ENCODE measurements around the gene KIAA1671. TPM values are rescaled to one million over a fixed set of nuclear protein-coding genes. Genes with fewer than 3 reads are reported as not detected.

KIAA1671 gene
- total and polyA plus RNA-seq, 9 of the 15 experiments (the other 6 are each of a cell fraction or from before 2014, with no cell fraction given) = under 0.01 to 0.11 (median 0.02) TPM; not detected in 5

- TF ChIP-seq USF1 (CRISPR knock-in tag; IDR thresholded peaks at IDR 0.05) = no peak
- TF ChIP-seq NCOR1 (IDR thresholded peaks at IDR 0.05) = no peak
- TF ChIP-seq HEY1 (CRISPR knock-in tag; IDR thresholded peaks at IDR 0.05; ENCODE audit: borderline replicate concordance) = no peak
- no peak for TF ChIP-seq ZBTB9 (CRISPR knock-in tag; IDR thresholded peaks at IDR 0.05)
Measured at GRCh38 chr22:25113316-25113721, 160.8 kb downstream of the KIAA1671 start (continued).

GRCh38 chr22:25114369-25115362, 162.2 kb downstream of the KIAA1671 start:
- Histone ChIP-seq H3K9ac (ENCODE audit: insufficient read depth in 1 of 2, low read depth in 2 of 2, low read length in 2 of 2) (no peak overlapping the region), H3K4me2 (ENCODE audit: insufficient read depth, low read length) (no peak overlapping the region), H2AFZ (ENCODE audit: low read depth, low read length) (no peak overlapping the region), H3K36me3 (ENCODE audit: control insufficient read depth, insufficient read depth, low read length) (no peaks in the 10 kb centered on the region), H3K9me1 (ENCODE audit: control insufficient read depth, insufficient read depth, low read length) (no peaks in the 10 kb centered on the region), H4K20me1 (replicated peaks; ENCODE audit: control insufficient read depth, insufficient read depth, low read length) (peaks cover 7% of the 10 kb centered on the region), H3K27me3 (ENCODE audit: control insufficient read depth in 2 of 2, insufficient read depth in 2 of 2, low read length in 2 of 2) (peaks cover 7 to 32% of the 10 kb centered on the region in 2 experiments; a peak in 4 of 5 replicates), H3K9me3 (replicated peaks; ENCODE audit: control insufficient read depth, insufficient read depth, low read depth, low read length) (no peaks in the 10 kb centered on the region), H3K79me2 (ENCODE audit: control insufficient read depth, insufficient read depth, low read length) (no peaks in the 10 kb centered on the region), H3K4me3 (no peak overlapping the region), H3K4me1 (replicated peaks in 1 of 2; ENCODE audit: control insufficient read depth in 2 of 2, insufficient read depth in 2 of 2, low read length in 2 of 2) (peaks cover 0 to 6% of the 10 kb centered on the region in 2 experiments; a peak in 2 of 5 replicates), H3K27ac (ENCODE audit: extremely low read depth, low read depth, low read length) (no peak overlapping the region)
- no peak for ATAC-seq
- no peak for FAIRE-seq
- POLR2A ChIA-PET = interaction anchor here (0.8 to 1.4 kb wide), 2 partner anchors 10 to 12 kb away, joined by 3 read pairs; no protein-coding TSS in a partner anchor
- no peak for TF ChIP-seq ZNF239 (CRISPR knock-in tag; IDR thresholded peaks at IDR 0.05)
- TF ChIP-seq TARDBP (IDR thresholded peaks at IDR 0.05) = no peak
- TF ChIP-seq EGR1 (conservative IDR thresholded peaks at IDR 0.05) = no peak
- no TSS peak for BruUV-seq (replicated peaks)
- CTCF ChIA-PET (ENCODE audit: low intra/inter-chr PET ratio) = no interaction called here
- in situ Hi-C loops (cut with MboI) (no loop called here), intact Hi-C loops (cut with micrococcal nuclease) (no loop called here)
- DNase-seq (ENCODE audit: extremely low read depth in 1 of 4, low spot score in 3 of 4) = no peak
- under 1% methylated on average over 16 of the region's 17 CpGs for WGBS (ENCODE audit: insufficient coverage, low coverage, missing lambda C conversion rate)
